OCI-M2 (cell line): Measurements from ENCODE around the gene HDAC7.

Experiments used
- DNase-seq: peaks from one replicate; lab custom pipeline; 2025; ENCODE audit not compliant: unreplicated experiment; lab: John Stamatoyannopoulos, UW

HDAC7 gene

DNA sequence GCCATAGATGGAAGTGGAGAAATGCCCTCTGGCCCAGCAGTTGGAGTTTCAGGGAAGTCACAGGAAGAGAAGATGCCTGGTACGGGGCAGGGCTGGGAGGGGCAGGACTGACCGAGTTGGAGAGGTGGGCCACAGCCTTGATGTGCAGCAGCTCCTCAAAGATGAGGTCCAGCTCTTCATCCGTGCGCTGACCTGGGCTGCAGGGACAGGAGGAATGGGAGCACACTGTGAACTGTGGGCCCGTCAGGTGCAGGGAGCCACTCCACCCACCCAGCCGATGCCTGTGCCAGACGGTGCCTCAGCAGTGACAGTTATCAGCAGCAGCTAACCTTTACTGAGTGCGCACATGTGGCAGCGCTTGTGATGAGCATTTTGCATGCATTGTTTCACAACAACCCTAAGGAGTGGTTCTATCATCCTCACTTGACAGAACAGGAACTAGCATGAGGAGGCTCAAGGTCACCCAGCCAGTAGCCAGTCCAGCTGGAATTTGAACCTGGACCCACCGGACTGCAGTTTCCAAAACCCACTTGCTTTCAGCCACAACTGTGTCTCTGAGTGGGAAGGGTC is 69.4 kb downstream of the HDAC7 start:
- no peak for DNase-seq

DNA sequence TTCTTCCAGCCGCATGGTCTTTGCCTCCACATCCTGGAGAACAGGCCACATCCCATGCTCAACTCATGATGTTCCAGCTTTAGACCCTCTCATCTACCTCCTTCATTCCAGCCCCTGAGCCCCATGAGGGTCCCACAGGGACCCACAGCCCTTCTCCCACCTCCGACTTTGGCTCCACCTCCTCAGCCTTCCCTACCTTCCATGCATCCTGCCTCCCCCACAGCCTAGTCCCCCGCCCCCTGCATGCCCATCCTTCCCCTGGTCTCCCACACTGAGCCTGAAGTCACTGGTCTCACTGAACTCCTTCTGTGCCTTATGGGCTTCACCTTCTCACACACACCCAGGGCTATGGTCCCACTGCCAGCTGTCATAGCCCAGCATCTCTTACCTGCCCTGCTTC is 70.8 kb downstream of the HDAC7 start:
- no peak for DNase-seq

DNA sequence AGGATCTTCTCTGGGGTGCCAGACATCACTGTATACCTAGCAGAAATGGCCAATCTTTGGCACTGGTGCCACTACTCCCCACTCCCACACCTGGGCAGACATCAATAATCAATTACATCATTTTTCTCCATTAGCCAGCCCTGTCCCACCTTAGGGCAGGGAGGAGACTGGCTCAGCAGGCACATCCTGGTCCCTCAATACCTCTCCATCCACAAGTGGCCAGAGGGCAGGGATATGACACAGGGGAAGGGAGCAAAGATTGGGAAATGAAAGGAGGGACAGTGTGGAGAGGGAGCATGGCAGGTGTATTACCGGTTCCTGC is 71.2 kb downstream of the HDAC7 start:
- DNase-seq, result no peak

DNA sequence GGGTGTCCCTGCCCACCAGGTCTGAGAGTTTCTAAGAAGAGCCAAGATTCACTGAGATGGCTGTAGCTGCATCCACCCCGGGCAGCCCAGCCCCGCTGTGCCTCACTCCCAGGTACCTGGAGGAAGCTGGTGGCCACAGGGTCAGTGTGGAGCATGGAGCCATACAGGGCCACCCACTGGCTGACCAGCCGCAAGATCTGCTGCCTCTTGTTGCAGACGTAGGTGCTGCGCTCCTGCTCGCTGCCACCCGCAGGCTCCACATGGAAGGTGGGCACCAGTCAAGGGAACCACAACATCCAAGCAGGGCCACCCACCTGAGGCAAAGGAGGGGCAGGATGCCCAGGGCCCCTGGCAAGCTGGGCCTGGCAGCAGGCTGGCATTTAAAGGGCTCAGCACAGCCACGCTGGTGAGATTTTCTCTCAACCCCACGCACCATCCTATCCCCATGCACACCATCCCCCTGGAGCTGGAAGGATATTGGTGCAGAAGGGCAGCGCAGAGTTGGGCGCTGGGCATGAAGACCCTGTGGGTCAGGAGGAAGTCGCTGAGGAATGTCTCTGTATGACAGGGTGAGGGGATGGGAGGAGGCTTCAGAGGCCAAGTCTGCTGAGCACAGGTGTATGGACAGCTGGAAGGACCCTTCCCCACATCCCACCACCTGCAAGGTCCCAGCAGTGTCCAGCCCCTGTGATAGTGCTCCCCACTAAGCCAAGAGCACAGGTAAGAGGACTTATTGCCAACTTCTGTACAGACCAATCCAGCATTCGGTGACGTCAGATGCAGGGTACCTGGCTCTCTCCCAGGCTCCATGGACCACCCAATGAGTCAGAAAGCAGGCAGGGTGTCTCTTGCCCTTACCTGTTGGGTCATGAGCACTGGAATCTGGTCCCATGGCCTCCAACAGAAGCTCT is 71.9 kb downstream of the HDAC7 start:
- DNase-seq, result no peak

DNA sequence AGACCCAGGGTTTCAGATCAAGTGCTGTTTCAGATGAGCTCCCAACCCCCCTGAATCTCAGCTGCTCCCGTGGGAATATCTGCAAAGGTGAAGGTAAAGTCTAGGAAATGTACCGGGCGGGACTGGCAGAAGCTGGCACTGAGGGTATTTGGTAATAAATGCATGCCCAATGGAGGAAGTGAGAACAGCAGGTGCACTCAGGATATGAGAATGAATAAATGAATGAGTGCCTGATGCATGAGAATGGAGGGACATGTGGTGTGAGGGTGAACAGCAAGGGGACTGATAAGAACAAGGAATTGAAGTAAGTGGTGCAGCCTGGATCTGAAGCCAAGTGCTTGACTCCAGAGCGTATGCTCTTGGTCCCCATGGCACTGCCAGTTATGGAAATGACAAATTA is 72.6 kb downstream of the HDAC7 start:
- DNase-seq, result no peak

DNA sequence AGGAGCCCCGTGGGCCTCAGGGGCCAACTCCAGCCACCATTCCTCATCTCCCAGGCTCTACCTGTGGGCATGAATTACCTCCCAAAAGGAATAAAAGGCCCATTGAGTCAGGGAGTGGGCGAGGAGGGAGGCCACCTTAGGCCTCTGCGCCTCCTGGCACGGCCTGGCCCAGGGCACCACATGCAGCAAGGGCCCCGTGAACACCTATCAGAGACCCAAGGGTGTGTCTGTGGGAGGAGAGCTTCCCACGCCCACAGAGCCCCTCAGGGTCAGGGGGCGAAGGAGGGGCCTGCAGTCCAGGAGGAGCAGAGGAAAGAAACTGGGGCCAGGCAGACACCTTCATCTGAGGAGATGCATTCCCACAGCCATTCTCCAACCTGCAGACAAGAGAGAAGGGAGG is 73.2 kb downstream of the HDAC7 start:
- no peak for DNase-seq

DNA sequence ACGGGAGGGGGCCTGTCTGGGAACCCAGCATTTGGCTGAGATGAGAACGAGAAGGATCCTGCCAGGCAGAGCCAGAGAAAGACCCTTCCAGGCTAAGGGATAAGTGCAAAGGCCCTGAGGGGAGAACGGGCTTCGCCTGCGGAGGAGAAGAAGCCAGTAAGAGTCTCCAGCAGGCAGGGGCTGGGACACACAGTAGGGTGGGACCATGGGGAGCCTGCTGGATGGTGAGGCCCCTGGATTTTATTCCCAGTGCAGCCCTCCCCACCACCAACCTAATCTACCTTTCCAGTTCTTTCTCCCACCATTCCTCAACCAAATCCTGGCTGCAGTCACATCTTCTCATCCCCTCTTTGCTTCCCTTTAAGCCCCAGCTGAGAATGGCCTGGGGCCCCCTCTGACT is 73.6 kb downstream of the HDAC7 start:
- DNase-seq, result no peak

DNA sequence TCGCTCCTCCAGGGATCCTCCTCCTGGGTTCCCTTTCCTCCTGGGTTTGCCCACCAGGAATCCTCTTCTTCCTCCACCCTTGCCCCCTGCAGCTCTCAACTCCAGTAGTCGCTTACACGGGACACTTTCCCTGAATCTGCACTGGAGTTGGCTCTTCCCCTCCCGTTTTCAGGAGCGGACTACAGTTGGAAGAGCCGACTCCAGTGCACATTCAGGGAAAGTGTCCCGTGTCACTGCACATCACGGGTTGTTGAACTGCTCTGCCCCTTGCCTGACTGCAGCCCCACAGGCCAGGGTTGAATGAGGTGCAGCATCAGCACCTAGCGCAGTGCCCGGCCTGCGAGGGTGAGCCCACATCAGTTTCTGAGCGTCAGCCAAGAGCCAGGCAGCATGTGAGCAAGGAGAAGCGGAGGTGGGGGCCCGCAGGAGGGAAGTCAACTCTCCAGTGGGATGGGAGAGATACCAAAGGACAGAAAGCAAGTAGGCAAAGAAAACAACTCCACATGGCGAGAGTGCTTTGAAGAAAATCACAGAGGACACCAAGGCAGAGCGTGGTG is 74.1 kb downstream of the HDAC7 start:
- DNase-seq, result no peak

DNA sequence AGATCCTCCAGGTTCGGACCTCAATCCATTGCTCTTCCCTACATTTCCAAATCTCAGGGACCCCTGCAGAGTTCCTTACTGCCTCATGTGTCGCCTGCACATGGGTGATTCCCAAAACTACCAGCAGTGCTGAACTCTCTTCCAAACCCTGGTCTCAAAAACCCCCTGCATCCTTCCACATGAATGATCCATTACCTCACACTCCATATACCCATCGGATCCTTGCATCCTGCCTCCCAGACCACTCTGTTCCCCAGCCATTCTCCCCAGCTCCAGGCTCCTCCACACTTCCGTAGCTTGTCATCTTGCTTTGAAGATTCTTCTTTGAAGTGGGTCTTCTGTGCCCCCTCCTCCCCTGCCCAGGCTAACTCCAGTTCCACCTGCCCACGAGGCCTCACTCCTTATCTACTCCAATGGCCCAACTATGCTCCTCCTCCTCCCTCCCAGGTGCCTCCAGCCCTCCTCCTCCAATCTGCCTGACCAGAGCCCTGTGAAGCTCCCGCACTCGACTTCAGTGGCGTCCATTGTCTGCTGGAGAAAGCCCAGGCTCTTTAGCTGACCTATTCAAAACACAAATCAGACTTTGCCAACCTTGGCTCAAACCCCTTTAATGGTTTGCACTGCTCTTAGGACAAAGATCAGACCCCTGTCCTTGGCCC is 74.8 kb downstream of the HDAC7 start:
- no peak for DNase-seq

DNA sequence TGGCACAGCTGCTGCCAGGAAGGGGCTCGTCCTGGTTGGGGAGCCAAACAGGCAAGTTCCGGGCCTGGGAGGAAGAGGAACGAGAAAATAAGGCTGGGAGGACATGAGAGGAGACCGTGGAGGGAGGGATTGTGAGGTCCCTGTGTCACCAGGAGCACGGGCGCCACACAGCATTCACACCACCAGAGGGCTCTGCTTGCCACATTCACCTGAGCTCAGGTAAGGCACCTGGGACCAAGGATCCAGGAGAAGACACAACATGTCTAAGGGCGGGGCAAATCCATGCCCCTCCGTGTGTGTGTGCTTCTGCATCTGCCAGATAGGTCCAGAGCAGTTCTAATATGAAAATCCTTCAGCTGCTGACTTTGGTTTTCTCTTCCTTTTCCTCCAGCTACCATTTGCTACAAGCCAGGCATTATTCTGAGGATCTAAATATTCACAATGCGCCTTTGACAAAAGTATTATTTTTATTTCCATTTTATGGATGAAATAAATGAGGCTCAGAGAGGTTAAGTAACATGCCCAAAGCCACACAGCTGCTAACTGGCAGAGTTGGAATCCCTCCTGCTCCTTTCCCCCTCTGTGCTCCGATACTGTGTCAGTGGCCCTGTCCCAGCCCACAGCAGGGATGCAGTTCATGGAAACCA is 75.6 kb downstream of the HDAC7 start:
- DNase-seq, result no peak

DNA sequence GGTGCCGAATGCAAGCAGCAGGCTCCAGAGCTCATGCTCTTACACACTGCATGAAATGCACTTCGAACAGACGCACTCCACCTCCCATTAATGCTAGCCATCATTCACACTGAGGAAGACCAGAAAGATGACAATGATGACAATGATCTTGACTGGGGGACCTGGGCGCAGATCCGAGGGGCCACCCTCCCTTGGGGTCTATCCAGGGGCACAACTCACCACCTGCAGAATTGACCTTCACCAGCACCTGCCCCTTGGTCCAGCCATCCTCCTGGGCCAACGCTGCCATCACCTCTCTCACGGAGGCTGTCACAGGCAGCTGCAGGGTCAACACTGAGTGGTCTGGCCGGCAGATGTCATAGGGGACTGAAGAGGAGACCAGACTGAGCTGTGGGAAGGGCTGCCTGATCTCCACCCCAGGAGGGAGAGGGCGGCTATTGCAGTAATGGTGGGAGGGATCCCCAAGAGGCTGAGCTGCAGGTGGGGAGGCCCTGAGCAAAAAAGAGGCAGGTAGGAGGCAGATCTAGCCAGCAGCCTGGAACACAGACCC is 76.3 kb downstream of the HDAC7 start:
- no peak for DNase-seq

DNA sequence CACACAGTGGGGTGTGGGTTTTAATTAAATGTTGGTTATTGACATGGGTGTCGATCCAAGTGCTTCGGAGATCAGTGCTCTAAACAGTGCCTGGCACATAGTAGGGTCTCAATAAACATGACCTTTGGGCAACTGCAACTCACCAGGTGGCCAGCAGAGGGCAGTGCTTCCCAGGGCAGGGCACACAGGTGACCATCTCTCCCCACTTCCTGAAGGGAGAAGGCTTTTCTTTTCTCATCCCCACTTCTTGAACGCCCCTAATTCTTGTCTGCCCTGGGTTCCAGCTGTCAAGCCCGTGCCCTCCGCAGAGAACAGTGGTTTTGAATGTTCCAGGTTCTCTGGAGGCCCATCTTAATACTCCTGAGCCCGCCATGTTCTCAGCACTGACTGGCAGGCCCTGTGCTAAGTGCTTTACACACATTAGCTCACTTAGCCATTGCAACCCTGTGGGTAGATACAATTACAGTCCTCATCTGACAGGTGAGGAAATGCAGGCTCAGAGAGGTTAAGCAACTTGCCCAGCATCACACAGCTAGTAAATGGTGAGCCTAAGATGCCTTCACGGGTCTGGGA is 77.4 kb downstream of the HDAC7 start:
- DNase-seq, result no peak

DNA sequence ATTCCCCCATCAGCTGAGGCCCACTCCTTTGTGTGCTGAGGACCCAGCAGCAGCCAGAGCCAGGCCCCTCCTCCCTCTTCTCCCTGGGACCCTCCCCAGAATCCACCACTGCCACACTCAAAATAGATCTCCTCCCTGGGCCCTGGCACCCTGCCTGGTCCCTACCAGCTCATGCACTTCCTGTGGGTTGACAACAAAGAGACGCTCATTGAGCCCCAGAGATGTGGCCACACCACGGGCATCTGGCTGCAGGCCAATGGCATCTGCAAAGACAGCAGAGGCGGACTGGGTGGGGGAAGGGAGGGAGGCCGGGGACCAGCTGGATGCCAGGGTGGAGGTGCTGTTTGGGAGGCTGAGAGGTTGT is 78.4 kb downstream of the HDAC7 start:
- DNase-seq, result no peak

DNA sequence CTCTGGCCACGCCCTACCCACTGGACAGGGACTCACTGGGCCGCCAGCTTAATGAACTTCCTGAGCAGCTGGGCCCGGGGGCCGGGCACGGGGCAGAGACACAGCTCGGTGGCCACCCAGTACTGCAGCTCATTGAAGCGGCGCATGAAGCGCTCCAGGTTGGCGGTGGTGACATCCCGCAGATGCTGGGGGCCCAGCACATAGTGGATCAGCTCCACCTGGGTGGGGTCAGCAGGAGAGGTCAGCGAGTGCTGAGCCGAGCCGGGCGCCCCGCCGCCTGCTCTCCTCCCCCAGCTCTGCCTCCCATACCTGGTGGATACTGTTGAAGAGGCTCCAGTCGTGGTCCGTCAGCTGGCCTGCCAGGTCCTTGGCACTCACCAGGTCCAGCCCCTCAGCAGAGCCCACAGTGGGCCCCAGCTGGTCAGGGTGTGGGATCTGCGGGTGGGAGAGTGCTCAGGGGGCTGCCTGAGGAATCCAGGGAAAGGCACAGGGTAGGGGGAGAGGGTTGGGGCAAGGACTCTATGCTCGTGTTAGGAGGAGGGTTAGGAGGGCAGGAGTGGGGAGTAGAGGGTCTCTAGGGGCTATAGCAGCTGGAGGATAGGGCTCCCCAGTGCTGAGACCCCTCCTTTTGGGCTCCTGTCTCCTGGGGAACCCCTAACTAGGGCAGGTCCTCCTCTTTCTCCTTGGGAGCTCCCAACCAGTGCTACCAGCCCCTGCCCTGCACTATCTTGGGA is 78.9 kb downstream of the HDAC7 start:
- no peak for DNase-seq

DNA sequence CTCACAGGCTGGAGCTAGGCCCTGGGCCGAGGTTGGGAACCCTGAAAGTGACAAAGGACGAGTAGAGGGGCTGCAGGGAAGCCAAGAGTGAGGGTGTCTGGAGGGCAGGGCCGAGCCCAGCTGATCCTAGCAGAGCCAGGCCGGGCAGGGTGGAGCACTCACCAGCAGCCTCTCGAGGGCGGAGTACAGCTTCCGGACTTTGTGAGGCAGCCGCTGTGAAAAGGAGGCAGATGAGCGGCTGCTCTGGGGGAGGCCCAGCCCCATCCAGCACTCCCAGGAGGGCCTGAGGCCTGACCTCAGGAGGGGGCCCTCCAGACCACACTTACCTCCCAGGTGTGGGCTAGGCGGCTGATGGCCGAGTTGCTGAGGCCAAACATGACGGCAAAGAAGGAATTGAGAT is 79.7 kb downstream of the HDAC7 start:
- DNase-seq, result no peak

DNA sequence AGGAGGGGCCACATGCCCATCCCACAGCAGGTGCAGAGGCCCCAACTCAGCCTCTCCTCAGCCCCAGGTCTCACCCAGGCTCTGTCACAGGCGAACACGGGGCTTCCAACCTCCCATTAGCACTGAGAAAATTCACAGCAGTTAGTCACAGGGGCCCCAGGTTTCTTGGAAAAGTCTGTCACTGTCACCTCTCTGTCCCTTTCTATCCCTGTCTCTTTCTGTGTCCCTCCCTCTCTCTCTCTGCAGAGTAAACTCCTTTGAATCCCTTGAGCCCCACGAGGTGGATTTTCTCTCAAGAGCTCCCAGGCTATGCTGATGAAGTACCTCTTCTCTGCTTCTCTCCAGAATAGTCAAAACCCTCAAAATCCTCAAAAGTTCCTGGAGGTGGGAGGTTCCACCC is 80.4 kb downstream of the HDAC7 start:
- no peak for DNase-seq

DNA sequence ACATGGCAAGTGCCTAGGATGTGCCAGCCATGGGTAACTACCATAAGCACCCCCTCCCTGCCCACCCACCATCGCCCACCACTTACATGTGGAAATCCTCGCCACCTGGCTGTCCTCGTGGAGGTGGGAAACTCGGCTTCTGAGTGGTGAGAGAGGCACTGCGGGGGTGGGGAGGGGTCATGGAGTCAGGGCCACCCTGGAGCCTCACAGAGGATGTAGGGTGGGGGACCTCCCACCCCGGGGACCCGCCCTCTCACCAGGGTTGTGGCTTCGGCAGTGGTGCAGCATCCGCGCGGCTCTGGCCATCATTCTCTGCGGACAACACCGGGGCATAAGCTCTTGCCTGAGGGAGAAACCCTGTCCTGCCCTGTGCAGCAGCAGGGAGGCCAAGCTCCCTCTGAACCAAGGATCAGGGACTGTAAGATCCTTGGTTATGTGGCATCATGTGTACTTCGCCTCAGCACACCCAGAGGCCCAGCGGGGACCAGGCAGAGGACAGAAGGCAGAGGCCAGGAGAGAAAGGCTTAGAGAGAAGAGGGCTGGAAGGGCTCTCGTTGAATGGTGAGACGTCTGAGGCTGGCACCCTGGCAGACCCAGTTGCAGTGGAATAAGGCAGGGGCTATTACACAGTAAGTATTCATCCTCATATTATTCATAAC is 81.6 kb downstream of the HDAC7 start:
- no peak for DNase-seq

DNA sequence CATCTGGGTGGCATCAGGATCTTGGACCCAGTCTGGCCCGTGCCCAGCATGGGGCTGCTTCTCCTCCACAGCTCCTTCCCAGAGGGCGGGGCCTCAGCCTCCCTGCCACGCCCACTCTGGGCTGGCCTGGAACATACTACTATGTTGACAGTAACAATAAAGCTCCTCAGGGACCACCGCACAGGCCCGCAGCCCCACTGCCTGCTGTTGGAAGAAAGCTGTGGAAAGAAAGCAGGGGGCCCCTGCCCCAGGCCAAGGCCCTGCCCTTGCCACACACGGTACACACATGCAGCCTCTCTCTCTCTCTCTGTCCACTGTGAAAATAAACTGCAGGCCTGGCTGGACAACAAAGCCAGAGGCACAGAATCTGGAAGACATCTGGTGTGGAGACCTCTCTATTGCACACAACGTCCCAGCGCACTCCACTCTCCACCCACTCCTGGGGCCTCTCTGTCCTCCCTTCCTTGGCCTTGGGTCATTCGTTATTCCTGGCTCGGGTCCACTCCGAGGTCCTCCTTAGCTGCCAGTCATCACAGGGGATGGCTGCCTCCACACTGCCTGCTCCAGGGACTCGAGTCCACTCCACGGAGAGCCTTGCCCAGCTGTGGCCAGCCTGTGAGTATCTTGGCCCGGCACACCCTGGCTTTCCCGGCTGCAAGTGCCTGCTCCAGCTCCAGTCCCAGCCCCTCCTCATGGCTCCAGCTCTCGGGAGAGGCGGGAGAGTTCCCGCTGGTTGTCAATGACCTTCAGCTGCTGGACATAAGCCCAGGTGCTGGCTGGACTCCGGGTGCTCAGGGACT is 82.6 kb downstream of the HDAC7 start:
- DNase-seq, result no peak

DNA sequence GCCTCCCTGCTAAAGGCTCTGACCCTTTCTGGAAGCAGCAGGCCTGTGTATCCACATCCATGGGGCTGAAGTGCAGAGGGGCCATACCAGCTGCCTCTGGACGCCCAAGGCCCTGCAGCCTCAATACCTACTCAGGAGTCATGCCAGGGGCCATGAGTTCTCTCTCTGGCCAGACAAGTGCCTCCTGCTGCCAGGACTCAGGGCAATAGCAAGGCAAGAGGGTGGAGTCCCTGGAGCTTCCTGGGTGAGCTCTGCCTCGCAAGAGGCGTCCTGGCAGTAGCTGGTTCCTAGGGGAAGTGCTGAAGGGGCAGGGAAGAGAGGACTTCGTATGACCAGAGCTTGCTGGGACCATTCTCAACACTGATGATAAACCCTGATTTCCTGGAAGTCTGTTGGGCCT is 83.5 kb downstream of the HDAC7 start:
- DNase-seq, result no peak
